NT2/D1 (cell line): ENCODE measurements around the gene MCU.

Source experiments
- SUZ12 ChIP-seq: IDR thresholded peaks from 2 replicates; pipeline ENCODE4 v1.6.1; 2011; ENCODE audit not compliant: insufficient read length, insufficient read depth; ENCODE audit errors: extremely low read depth
- YY1 ChIP-seq: IDR thresholded peaks from 2 replicates; pipeline ENCODE4 v1.6.1; 2011; ENCODE audit not compliant: insufficient read length, insufficient read depth

- TF ChIP-seq YY1: no peak
- no peak for TF ChIP-seq SUZ12
These were observed 191.9 kb downstream of the MCU start for GRCh38 chr10:72883861-72884260.
